Activated CD8-positive, alpha-beta memory T cell treated with anti-CD3 and anti-CD28 coated beads for 48 hours (primary cell): Measurements from ENCODE around the gene RIBC2.
"Not testable (repeated sequence)": the region's sequence is repeated elsewhere in the genome, so short reads cannot be mapped to it uniquely, and the experiment has no call there.

ENCODE experiments used
- DNase-seq, 3 experiments: peaks; one replicate each; pipeline ENCODE4 v3.0.0-alpha.2; 2020; ENCODE audit warnings: low read depth in 2 of 3, low spot score in 2 of 3

RIBC2 gene

GRCh38 chr22:45424241-45424731 is 10.8 kb downstream of the RIBC2 start:
- DNase-seq, result no peak

DNA sequence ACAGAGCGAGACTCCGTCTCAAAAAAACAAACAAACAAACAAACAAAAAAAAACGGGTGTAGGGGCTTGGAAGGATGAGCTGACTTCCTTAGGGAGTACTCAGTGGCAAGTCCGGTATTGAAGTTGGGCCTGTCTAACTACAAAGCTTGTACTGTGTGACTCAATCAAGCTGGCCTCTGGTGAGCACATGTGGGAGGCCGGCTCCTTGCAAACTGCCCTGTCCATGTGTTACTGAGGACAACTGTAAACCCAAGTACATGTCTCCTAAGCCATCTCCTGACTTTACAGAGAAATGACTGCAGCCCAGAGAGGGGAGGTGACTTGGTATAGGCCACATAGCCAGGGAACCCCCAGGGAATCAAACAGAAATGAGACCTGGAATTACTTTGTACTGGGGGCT is 11.6 kb downstream of the RIBC2 start:
- no peak for DNase-seq

- no peak for DNase-seq
These were observed 12.2 kb downstream of the RIBC2 start for GRCh38 chr22:45425531-45426265.

DNA sequence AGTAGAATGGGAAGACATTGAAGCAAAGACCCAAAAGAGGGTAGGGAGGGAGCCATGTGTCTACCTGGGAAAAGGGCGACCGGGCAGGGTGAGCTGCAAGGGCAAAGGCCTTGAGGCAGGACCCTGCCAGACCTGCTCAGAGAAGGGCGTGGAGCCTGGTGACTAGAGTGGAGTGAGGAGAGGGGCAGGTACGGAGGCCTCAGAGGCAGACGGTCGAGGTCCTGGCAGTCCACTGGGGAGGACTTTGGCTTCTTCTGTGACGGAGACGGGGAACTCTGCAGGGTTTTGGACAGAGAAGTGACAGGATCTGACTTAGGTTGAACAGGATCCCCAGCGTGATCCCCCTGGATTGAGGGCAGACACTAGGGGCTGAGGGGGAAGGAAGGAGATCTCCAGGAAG is 12.9 kb downstream of the RIBC2 start:
- DNase-seq, result no peak

- DNase-seq, result no peak
These were observed 13.6 kb downstream of the RIBC2 start for GRCh38 chr22:45427114-45427513.

DNA sequence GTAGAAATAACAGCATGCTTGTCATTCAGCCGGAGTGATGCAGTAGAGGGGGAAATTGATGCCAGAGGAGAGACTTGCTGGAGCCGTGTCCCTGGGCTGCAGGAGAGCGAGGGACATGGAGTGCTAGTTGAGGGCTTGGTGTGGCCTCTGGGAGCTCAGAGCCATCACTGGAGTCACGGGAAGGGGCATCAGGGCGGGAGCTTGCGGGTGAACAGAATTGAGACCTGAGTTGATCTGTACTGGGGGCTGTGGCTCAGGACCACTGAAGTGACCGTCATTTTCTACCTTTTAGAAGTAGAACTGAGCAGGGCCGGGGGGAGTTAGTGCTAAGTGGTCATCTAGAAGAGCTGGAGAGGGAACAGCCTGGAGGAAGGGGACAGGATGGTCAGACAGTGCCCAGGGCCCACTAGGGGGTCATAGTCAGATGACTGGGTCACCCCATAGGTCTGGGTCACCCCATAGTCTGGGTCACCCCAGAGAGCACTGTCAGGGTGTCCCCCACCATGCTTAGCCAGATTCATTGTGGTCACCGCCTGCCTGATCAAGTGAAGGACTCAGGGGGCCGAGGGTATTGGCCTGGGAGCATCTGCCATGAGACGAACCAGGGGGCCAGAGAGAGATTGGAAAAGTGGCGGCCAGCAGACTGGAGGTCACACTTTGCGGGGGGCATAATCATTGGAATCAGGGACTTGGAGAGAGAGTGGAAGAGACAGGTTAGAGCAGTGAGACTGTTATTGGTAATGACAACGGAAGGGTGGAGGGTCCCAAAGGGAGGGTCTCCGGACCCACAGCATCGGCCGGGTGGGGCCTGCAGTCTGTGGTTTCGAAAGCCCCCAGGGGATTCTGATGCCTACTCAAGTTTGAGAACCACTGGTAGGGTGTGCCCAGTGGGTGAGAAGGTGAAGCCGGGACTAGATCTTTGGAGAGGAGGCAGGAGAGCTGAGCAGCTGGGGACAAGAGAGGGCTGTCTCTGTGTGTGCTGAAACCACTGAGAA is 15.2 kb downstream of the RIBC2 start:
- DNase-seq, result no peak

DNA sequence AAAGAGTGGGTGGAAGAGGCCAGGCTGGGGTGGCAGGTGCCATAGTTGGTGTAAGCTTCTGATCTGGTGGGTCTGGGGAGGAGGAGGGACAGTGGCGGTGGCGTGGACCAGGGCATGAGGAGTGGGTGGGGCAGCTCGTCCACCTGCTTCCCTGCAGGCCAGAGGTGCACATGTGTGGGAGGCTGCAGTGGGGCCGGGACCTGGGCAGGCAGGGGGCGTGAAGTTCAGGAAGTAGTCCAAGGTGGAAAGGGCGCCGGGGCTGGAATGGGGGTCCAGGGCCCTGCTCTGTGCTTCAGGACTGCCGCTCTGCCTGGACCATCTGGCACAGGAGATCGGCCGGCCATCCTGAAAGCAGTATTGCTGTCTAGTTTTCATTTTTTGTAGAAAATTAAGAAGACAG is 15.9 kb downstream of the RIBC2 start:
- DNase-seq, result no peak

GRCh38 chr22:45429981-45430775 is 16.7 kb downstream of the RIBC2 start:
- DNase-seq, result no peak

DNA sequence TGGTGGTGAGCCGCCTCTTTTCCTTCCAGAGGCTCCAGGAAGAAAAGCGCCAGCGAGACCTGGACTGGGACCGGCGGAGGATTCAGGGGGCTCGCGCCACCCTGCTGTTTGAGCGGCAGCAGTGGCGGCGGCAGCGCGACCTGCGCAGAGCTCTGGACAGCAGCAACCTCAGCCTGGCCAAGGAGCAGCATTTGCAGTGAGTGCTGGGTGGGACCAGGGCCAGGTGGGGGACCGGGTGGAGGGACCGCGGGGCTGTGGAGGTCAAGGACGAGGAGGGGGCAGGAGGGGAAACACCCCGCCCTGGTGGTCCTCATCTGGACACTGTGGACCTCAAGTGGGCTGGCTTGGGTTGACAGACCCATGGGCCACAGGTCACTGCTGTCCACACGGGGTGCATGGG is 17.4 kb downstream of the RIBC2 start:
- DNase-seq, result no peak

GRCh38 chr22:45434981-45435380 is 21.5 kb downstream of the RIBC2 start:
- DNase-seq, result no peak

- peak; percentile 28 to 59 (median 51) for DNase-seq
These were observed 22.1 kb downstream of the RIBC2 start for GRCh38 chr22:45435544-45436139.

DNA sequence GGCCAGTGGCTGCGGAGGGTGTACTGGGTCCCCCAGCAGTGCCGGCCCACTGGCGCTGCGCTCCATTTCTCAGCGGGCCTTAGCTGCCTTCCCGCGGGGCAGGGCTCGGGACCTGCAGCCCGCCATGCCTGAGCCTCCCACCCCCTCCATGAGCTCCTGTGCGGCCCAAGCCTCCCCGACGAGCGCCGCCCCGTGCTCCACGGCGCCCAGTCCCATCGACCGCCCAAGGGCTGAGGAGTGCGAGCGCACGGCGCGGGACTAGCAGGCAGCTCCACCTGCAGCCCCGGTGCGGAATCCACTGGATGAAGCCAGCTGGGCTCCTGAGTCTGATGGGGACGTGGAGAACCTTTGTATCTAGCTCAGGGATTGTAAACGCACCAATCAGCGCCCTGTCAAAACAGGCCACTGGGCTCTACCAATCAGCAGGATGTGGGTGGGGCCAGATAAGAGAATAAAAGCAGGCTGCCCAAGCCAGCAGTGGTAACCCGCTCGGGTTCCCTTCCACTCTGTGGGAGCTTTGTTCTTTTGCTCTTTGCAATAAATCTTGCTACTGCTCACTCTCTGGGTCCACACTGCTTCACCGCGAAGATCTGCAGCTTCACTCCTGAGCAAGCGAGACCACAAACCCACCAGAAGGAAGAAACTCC is 23.5 kb downstream of the RIBC2 start:
- DNase-seq, result not testable (repeated sequence)

GRCh38 chr22:45438336-45438735 is 24.8 kb downstream of the RIBC2 start:
- no peak for DNase-seq

DNA sequence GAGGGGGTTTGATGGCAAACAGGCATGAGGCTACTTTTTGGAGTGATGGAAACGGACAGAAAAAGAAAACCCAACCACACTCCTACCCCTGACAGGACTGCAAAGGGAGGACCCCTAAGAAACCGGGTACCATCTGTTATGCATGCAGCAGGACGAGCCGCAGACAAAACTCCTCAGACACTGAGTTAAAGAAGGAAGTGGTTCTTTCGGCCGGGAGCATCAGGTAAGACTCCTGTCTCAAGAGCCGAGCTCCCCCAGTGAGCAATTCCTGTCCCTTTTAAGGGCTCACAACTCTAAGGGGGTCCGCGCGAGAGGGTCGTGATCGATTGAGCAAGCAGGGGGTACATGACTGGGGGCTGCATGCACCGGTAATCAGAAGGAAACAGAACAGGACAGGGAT is 27.2 kb downstream of the RIBC2 start:
- not testable (repeated sequence) for DNase-seq

DNA sequence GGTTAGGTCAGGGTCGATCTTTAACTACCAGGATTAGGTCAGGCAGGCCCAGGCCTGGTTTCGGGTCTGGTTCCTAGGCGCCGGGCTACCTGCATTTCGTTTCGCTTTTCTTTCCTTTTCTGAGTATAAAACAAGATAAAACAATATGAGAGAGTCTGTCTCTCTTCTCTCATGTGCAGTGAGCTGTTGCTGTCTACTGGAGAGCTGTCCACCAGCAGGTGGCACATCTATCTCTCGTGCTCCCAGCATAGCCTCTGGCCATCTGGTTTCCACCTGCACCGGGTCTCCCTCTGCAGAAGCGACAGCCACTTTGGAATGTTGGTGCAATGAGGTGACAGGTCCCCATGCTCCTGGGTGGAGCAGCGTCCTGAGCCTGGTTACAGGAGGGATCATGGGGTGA is 27.6 kb downstream of the RIBC2 start:
- DNase-seq, result no peak

DNA sequence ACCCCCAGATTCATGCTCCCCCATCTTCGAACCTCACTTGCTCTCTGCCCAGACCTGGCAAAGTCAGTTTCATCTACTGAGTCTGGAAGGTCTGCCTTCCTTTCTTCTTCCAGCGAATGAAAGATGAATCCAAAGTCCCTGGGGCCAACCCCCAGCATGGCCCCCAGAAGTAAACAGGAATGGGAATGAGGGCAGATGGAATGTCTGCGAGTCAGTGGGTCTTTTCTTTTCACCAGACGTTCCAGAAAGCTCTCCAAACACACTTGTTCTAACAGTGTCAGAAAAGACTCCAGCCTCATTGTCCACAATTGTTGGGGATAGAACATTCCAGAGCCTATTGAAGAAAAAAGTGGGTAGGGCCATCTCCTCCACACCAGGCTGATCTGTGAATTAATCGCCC is 28.6 kb downstream of the RIBC2 start:
- no peak for DNase-seq

DNA sequence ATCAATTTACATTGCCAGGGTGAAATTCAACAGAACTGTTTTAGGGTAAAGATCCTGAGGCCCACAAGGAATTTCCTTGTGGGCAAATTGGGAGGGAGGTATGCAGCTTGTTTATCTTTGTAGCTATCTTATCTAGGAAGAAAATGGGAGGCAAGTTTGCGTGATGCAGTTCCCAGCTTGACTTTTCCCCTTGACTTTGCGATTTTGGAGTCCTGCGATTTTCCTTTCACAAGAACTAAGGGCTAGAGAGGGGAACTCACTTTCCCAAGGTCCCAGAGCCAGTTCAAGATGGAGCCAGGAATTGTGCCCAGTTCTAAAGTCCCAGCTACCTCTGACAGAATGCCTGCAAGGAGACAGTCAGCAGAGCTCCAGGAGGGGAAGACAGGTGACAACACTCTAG is 30.7 kb downstream of the RIBC2 start:
- DNase-seq, result no peak

GRCh38 chr22:45445031-45445710 is 31.7 kb downstream of the RIBC2 start:
- no peak for DNase-seq

DNA sequence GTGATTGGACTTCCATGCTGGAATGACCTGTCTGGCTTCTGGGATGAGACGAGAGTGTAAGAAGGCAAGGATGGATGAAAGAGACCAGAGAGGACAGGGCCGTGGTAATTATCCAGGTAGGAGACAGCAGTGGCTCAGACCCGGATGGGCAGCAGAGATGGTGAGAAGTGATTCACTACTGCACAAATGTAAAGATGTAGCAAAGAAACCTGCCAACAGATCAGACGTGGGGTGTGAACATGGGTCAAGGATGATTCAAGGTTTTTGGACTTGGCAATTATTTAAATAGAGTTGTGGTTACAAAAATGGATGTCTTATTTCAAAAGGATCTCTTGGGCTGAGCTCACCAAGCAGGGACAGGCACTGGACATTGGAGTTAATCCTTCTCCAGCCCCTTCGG is 32.7 kb downstream of the RIBC2 start:
- DNase-seq, result no peak

- not testable (repeated sequence) for DNase-seq
These were observed 34.1 kb downstream of the RIBC2 start for GRCh38 chr22:45447596-45447995.
